ENCODE results near the gene ACTMAP.

GRCh38 chr19:40797166-40797962, 47.1 kb upstream of the ACTMAP start:
- TF ChIP-seq EZH2 (IDR thresholded peaks at IDR 0.05; ENCODE audit: insufficient read depth, poor library complexity, severe bottlenecking) (no peak), EZH2phosphoT487 (IDR thresholded peaks at IDR 0.05; ENCODE audit: insufficient read depth, low read depth) (no peak)

Measured in GM23248 (cell line).